Endothelial cell of hepatic sinusoid (primary cell): ENCODE data around the gene ZNF532.

Experiments used
- in situ Hi-C: cut with HindIII; loops from 2 replicates; pipeline ENCODE4 v1.10.0; 2017; ENCODE audit warnings: low sequenced_read_pairs

ZNF532 gene

DNA sequence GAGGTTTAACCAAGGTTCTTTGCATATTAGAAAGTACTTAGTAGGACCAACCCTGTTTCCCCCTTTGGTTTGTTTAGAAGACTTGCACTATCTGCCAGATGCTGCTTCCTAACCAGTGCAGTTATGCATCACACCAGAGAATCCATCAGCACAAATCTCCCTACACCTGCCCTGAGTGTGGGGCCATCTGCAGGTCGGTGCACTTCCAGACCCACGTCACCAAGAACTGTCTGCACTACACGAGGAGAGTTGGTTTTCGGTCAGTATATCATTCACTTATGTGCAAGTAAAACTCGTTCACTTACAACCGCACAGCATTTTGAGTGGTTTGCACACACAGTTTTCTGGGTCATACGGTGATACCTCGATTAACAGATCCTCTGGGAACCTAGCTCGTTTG is 69.7 kb downstream of the ZNF532 start:
- in situ Hi-C loops, result loop anchor here (5.0 kb wide), 1 partner anchor 57 kb away; no protein-coding TSS in a partner anchor

DNA sequence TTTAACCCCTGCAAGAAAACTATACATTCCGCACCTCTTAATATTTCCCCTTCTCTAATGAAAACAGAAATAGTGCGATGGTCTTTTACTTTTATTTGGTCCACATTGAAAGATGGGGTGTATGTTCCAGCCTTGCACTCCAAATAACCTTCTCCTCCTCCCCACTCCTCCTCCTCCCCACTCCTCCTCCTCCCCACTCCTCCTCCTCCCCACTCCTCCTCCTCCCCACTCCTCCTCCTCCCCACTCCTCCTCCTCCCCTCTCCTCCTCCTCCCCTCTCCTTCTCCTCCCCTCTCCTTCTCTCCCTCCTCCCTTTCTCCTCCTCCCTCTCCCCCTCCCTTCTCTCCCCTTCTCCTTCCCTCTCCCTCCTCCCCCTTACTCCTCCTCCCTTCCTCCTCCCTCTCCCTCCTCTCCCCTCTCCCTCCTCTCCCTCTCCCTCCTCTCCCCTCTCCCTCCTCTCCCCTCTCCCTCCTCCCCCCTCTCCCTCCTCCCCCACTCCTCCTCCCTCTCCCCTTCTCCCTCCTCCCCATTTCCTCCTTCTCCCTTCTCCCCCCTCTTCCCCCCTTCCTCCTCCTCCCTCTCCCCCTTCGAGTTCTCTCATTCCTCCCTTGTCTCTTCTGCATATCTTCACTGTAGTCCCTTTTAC is 70.4 kb downstream of the ZNF532 start:
- in situ Hi-C loops, result loop anchor here (5.0 kb wide), 1 partner anchor 58 kb away; no protein-coding TSS in a partner anchor

DNA sequence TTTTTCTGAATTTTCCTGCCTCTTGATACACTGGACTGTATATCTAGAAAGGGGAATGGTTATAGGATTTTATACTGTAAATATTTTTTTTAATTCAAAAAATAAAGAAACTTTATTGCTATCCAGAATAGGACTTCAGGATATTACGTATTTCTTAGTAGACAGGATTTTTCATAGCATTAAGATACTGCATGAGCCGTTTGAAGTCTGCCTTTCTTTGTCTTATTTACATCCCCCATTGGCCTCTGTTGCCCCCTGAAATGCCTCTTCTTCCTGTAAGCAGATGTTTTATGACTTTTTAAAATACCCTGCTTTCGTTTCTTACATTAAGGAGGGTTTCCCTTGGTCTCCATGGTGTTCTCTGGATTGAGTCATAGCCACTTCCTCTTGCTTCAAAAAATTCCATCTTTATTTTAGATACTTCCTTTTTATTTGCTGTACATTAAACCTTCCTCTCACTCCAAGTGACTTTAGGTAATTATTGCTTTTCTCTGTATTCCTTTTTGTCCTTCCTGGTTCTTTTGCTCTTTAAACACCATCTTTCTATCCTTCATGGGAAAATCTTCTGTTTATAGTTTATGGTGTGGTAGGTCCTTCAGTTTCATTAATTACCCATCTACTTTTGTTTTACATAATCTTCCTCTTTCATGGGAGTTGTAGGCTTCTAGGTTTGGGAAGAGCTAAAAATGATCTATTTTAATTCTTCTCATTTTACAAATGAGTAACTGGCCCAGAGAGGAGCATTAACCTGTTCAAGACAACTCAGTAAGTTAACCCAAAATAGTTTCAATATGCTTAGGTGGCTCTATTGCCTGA is 72.6 kb downstream of the ZNF532 start:
- in situ Hi-C loops, result no loop called here

DNA sequence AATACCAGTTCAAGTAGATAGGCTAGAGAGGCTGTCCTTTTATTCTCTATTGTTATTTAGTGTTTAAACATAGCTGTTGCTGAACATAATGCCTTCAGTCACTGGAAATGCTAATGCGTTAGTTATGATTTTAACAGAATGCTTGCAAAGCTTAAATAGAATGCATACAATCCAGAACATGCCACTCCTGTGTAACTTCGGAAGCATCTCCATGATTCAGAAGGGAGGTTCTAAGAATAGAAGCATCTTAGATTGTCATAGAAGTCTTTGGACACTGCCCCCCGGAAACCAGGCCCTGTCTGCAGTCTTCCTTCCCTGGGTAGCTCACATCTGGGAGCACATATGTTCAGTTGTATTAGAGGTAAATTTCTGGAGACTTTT is 73.2 kb downstream of the ZNF532 start:
- in situ Hi-C loops, result no loop called here

DNA sequence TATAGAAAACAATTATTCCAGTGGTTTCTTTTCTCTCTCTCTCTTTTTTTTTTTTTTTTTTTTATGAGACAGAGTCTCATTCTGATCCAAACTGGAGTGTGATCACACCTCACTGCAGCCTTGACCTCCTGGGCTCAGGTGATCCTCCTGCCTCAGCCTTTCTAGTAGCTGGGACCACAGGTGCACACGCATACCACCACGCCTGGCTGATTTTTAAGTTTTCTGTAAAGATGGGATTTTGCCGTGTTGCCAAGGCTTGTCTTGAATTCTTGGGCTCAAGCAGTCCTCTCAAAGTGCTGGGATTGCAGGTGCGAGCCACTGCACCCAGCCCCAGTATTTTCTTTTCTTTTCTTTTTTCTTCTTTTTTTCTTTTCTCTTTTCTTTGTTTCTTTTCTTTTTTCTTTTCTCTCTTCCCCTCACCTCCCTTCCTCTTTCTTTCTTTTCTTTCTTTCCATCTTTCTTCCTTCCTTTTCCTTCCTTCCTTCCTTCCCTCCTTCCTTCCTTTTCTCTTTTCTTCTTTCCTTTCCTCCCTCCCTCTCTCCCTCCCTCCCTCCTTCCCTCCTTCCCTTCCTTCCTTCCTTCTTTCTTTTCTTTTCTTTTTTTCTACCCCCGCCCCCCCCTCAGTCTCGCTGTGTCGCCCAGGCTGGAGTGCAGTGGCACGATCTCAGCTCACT is 76.9 kb downstream of the ZNF532 start:
- in situ Hi-C loops, result no loop called here

DNA sequence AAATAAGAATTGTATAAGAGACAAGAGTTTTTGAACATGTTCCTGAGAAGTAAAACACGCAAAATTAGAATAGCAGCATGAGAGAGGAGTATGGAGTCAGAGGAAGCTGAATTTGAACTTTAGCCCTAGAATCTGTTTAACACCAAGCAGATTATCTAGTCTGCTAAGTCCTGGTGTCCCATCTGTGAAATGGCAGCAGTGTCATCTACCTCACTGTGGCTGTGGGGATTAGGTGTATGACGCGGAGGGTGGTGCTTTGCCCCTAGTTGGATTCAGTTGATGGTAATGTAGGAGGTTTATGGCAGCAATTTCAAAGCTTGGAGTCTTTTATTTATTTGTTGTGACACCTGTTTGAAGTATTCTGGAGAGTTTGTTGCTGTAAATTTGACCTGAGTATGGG is 79.2 kb downstream of the ZNF532 start:
- in situ Hi-C loops, result no loop called here

DNA sequence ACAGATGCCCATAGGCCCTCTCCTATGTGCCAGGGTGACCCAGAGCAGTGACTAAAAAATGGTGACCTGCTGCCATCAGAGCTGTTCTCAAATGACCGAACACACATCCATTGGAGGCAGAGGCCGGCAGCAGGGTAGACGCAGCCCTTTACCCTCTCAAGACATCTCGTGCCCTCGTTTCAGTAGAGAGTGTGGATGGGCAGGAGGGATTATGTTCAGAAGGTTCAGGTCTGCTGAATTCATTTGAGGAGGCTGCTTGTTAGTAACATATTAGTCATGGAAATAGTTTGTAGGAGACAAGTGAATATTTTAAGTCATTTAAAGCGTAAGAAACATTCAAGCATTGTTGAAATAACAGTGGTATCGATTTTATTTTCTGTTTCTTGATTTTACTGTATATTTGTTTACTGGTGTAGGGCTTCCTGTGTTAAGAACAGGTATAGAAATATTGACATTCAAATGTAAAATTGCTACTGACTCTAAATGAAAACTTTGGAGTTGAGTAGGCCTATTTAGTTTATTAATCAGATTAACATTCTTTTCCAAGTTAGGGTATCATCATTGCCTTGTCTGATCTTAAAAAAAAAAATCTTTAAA is 82.6 kb downstream of the ZNF532 start:
- in situ Hi-C loops, result no loop called here

DNA sequence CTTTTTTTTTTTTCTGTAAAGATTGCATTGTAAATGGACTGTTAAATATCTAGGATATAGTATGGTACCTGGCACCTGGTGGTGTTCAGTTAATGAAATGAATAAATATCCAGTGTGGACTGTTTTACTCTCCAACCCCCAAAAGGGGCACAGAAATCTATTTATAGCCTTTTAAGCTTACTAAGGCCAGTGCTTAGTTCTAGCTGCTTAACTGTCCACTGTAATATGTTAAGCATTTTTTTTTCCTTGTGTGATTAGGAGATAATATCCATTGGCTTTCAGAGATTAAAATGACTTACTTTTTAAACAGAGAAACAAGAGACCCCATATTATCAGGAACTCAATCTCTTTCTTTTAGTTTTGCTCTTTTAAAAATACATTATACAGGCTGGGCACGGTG is 84.4 kb downstream of the ZNF532 start:
- in situ Hi-C loops, result no loop called here

DNA sequence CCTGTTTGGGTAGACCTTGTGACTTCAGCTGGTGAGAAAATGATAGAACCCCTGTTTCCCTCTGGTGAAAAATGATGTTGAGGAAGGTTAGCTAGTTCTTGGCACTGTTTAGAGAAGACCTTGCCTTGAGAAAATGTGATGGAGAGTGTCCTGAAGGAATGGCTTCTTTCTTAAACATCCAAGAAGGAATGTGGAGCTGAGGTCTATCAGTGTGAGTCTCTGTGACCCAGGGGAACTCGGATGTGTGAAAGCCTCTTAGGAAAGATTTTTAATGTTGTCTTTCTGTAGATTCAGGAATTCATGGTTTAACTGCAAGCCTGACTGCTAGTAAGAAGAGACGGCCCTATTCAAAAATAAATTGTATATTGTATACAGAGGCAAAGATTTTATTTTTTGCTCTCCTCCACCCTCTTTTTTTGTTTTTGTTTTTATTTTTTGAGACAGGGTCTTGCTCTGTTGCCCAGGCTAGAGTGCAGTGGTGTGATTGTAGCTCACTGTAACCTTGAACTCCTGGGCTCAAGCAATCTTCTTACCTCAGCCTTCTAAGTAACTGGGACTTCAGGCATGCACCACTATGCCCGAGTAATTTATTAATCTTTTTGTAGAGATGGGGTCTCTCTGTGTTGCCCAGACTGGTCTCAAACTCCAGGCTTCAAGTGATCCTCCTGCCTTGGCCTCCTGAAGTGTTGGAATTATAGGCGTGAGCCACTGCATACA is 87.5 kb downstream of the ZNF532 start:
- in situ Hi-C loops, result no loop called here

DNA sequence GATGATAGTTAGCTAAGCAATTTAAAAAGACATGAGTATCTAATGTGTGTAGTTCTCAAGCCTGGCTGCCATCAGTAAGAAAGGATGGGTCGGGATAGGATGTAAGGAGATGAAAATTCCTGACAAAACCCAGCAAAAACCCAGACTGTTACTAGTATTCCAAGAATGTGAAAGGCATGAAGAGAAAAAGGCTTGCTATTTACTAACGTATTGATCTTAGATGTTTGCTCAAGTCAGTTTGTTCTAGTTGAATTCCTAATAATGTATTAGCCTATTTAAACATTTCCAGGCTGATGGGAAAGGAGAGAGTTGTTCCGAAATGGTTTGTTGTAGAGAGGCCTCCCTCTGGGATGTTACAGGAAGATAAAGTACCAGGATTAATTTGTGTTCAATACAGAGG is 88.2 kb downstream of the ZNF532 start:
- in situ Hi-C loops, result no loop called here

DNA sequence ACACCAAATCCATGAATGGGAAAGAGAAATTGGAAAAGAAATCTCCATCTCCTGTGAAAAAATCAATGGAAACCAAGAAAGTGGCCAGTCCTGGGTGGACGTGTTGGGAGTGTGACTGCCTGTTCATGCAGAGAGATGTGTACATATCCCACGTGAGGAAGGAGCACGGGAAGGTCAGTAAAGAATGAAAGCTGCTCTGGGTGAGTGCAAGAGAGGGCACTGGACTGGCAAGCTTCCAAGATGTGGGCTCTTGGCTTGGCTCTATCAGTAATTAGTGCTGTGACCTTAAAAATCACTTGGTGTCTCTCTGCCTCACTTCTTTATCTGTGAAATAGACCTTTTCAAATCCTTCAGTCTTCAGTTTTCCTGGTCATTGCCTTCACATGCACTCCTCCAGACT is 89.0 kb downstream of the ZNF532 start:
- in situ Hi-C loops, result no loop called here

DNA sequence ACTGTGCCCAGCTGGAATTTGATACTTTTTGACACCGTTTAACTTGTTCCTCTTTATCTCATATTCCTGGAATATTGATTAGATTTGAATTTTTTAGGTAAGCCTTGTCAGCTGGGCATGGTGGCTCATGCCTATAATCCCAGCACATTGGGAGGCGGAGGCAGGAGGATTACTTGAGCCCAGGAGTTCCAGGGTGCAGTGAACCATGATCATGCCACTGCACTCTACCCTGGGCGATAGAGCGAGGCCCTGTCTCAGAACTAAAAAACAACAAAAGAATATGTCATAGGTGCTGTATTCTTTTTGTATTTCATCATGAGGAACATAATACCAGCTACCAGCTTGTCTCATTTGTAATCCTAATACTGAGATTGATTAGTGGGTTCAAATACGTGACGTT is 90.3 kb downstream of the ZNF532 start:
- in situ Hi-C loops, result no loop called here

DNA sequence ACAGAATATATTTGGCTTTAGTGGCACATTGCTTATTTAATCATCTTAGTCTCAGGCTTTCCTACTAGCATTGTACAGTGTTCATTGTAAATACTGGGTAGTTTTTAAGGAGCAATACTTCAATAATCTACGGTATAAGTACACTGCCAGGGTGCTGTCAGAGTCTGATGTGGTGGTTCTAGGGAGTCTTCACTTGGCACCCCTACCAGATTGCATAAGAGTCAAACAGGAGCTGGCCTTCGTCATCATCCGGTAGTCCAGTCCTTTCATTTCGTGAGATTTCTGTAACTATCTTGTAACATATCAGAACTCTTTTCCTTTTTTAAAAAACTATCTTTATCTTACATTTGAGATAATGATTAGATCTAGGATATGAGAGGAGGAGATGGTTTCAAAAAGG is 91.1 kb downstream of the ZNF532 start:
- in situ Hi-C loops, result no loop called here

DNA sequence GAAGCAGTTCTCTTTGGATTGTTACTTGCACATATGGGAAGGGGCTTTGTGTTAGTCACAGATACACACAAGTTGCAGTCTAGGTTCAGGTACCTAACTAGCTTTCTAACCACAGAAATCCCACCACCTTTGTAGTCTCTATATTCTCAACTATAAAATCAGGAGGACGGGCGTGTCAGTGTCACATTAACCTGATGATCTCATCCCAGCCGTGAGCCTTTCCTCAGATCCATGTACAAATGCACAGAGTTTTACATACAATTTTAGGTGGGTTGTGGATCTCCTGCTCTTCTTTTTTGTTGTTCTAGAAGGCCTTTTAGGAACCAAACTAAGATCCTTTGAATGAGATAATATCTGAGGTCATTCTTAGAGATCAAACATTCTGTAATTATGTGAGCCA is 94.0 kb downstream of the ZNF532 start:
- in situ Hi-C loops, result no loop called here

DNA sequence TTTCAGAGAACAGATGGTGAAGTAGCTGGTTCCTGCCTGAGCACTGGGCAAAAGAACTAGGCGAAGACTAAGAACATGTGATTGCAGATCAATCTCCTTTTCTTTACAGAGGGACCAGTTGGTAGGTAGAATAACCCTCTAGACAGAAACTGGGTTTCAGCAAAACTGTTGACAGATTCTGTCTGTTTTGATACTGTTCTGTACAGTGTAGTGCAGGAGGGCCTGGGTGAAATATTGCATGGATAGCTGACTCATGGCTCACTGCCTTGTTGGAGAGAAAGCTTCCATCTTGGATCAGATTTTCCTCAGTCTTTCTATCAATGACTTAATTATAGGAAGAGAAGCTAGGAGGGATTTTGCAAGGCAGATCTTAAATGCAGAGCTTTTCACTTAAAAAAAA is 95.8 kb downstream of the ZNF532 start:
- in situ Hi-C loops, result no loop called here

DNA sequence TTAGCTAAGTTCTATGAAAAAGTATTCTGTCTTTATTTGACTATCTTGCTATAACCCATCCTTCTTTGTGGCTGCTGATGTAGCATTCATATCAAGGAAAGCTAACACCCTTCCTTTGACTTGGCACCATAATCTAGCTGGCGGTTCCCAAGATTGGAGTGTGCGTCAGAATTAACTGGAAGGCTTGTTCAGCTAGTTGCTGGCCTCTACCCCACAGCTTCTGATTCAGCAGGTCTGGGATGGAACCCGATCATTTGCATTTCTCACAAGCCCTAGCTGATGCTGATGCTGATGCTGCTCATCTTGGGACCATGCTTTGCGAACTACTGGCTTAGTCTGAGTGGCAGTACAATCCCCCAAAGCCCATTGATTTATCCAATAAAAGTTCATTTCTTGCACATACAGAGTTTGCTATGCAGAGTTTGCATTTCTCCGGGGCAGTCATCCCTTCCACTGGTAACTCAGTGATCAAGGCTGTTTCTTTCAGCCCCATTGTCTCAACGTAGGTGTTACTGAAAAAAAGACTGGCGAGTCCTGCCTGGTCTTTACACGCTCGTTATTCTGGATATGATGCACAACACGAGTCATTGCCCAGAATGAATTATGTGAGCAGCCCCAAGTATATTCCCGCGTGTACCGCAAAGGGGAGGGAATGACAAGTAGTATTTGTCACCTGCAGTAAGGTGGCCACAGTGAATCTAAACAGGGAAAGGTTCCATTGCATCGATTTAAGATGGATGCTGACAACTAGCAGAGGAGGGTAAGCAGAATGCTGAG is 96.5 kb downstream of the ZNF532 start:
- in situ Hi-C loops, result no loop called here

DNA sequence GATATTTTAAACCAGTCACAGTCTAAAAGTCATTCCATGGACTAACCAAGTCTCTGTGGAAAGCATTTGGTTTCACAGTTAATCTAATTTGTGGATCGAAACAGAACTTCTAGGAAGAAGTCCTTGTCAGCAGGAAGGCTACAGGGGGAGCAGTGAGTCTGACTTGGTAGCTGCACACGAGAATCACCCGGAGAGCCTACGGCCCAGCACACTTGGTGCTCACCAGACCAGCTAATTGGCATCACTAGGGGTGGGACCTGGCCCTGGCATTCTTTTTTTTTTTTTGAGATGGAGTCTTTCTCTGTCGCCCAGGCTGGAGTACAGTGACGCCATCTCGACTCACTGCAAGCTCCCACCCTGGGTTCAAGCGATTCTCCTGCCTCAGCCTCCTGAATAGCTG is 97.7 kb downstream of the ZNF532 start:
- in situ Hi-C loops, result no loop called here

DNA sequence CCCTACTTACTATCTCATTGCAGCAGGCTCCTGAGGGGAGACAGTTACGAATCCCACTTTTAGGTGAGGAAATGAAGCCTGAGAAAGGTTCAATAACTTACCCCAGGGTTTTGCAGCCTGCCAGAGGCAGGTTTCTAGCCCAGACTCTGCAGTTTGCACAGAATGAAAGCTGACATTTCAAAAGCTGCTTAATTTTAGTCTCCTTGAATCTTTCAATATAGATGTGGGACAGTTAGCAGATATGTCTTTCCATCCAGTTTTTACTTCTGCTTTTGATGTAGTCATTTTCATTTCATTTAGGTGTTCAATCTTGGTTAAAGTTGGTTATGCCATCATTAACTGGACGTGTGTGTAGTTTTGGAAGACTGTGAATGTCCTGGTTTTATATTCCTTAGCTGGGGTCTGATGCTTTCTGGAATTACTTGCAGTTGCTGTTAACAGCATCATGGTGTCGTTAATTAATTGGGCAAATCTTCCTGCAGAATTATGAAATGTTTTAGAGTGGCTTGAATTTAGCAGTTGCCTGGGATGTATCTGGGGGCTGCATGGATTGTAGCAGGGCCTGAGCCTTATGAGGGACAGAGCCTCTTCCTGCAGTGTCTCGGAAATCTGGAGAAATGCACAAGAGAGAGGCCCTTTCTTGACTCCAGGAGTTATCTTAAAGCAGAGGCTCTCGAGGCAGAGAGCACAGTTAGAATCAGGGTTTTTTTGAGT is 100.8 kb downstream of the ZNF532 start:
- in situ Hi-C loops, result no loop called here

DNA sequence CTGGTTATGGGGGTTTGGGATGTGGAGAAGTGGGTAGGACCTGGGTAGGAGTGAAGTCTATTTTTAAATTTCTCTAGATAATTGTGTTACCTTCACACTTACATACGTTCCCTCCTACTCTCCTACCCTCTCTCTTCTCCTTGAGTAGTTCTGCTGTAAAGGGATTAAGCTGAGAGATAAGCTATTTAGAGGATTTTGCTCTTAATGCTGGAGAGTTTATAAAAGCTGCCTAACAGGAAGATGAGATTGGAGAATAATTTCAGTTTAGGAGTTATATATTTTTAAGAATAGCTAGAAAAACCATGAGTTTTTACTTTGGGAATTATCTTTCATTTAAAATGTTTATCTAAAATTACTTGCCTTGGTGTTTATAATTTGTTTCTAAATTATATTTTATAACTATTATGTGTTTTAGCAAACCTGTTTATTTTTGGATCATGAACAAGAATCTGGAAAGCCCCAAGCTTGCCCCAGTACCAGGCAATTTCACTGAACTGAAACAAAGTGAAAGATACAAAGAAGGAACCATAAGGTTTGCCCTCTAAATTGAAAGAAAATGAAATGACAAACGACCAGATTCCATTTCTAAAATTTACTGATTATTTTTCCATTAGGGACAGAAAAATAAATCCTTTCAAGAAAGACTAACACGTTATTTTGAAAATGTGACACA is 101.5 kb downstream of the ZNF532 start:
- in situ Hi-C loops, result no loop called here
